WTC11 (cell line): ENCODE results near the gene TACC2. TPM values are rescaled to one million over a fixed set of nuclear protein-coding genes. Genes with fewer than 3 reads are reported as not detected.

Experiments used
- ATAC-seq: fragments of 200-7000 bp; cut with Tn5 transposase; 2 replicates; pipeline ENCODE4 v1.10.0; 2021; ENCODE audit warnings: mild to moderate bottlenecking, moderate library complexity
- CTCF ChIA-PET: fragments of 300-600 bp; sonication (Branson Sonifier 250); formaldehyde crosslinking; loops from one replicate; lab custom pipeline; 2021; ENCODE audit warnings: antibody characterized with exemption; lab: Charles Lee
- POLR2A ChIA-PET: fragments of 350-600 bp; sonication (Branson Sonifier 250); formaldehyde crosslinking; loops from one replicate; lab custom pipeline; 2021; ENCODE audit warnings: antibody characterized with exemption; lab: Charles Lee
- DNase-seq: peaks from one replicate; pipeline ENCODE4 v3.0.0; 2021; ENCODE audit warnings: low spot score
- H3K27ac Mint-ChIP-seq: 2 replicates; pipeline ENCODE4 v1.8.0; 2021; ENCODE audit warnings: mixed read lengths
- H3K27me3 Mint-ChIP-seq: 2 replicates; pipeline ENCODE4 v1.8.0; 2021; ENCODE audit warnings: low read depth, mild to moderate bottlenecking, moderate library complexity, mixed read lengths
- H3K36me3 Mint-ChIP-seq: 2 replicates; pipeline ENCODE4 v1.8.0; 2021; ENCODE audit warnings: mixed read lengths
- H3K4me1 Mint-ChIP-seq: 2 replicates; pipeline ENCODE4 v1.8.0; 2022; ENCODE audit warnings: mixed read lengths
- H3K4me3 Mint-ChIP-seq: 2 replicates; pipeline ENCODE4 v1.8.0; 2021; ENCODE audit warnings: mild to moderate bottlenecking, moderate library complexity, mixed read lengths
- H3K9me3 Mint-ChIP-seq: 2 replicates; pipeline ENCODE4 v1.8.0; 2021; ENCODE audit warnings: mixed read lengths
- CTCF ChIP-seq: fragments of 200-600 bp; IDR thresholded peaks from 2 replicates; pipeline ENCODE4 v1.8.0; 2022; ENCODE audit warnings: antibody characterized with exemption
- ETV6 ChIP-seq: sonication (generic); formaldehyde crosslinking; IDR thresholded peaks from 2 replicates; pipeline ENCODE4 v1.8.1; 2022; ENCODE audit warnings: mild to moderate bottlenecking, missing genetic modification reagents
- FOXJ3 ChIP-seq: sonication (generic); formaldehyde crosslinking; IDR thresholded peaks from 2 replicates; pipeline ENCODE4 v1.9.0; 2021; ENCODE audit warnings: missing genetic modification reagents, mild to moderate bottlenecking, borderline replicate concordance
- GRHL2 ChIP-seq: fragments of 250-450 bp; sonication (Bioruptor Pico); IDR thresholded peaks from 2 replicates; pipeline ENCODE4 v1.8.0; 2022; ENCODE audit warnings: mild to moderate bottlenecking, moderate library complexity; ENCODE audit not compliant: insufficient replicate concordance, severe bottlenecking
- GTF2I ChIP-seq: fragments of 250-450 bp; sonication (Bioruptor Pico); conservative IDR thresholded peaks from 2 replicates; pipeline ENCODE4 v1.4.0; 2021; ENCODE audit warnings: mild to moderate bottlenecking
- MLX ChIP-seq: sonication (generic); formaldehyde crosslinking; IDR thresholded peaks from 2 replicates; pipeline ENCODE4 v1.8.1; 2023; ENCODE audit warnings: mild to moderate bottlenecking, missing genetic modification reagents, moderate library complexity
- NFYB ChIP-seq: sonication (generic); formaldehyde crosslinking; conservative IDR thresholded peaks from 2 replicates; pipeline ENCODE4 v1.8.0; 2022; ENCODE audit warnings: low read depth, missing genetic modification reagents
- OVOL2 ChIP-seq: fragments of 250-450 bp; sonication (Bioruptor Pico); IDR thresholded peaks from 2 replicates; pipeline ENCODE4 v1.9.0; 2021; ENCODE audit warnings: mild to moderate bottlenecking, borderline replicate concordance
- SOX15 ChIP-seq: fragments of 250-450 bp; sonication (Bioruptor Pico); IDR thresholded peaks from 2 replicates; pipeline ENCODE4 v1.9.0; 2021; ENCODE audit warnings: mild to moderate bottlenecking
- TCF7 ChIP-seq: sonication (generic); formaldehyde crosslinking; IDR thresholded peaks from 2 replicates; pipeline ENCODE4 v1.8.0; 2022; ENCODE audit warnings: mild to moderate bottlenecking, low read depth, missing genetic modification reagents, moderate library complexity
- TEAD1 ChIP-seq: sonication (generic); formaldehyde crosslinking; IDR thresholded peaks from 2 replicates; pipeline ENCODE4 v1.8.0; 2022; ENCODE audit warnings: mild to moderate bottlenecking, missing genetic modification reagents
- ZNF232 ChIP-seq: sonication (generic); formaldehyde crosslinking; IDR thresholded peaks from 2 replicates; pipeline ENCODE4 v1.8.0; 2022; ENCODE audit warnings: mild to moderate bottlenecking, missing genetic modification reagents
- ZNF317 ChIP-seq: sonication (generic); formaldehyde crosslinking; IDR thresholded peaks from 2 replicates; pipeline ENCODE4 v1.8.1; 2023; ENCODE audit warnings: low read depth, mild to moderate bottlenecking, moderate library complexity, missing genetic modification reagents, borderline replicate concordance
- ZNF416 ChIP-seq: fragments of 250-450 bp; sonication (Bioruptor Pico); IDR thresholded peaks from 2 replicates; pipeline ENCODE4 v1.9.0; 2021; ENCODE audit warnings: mild to moderate bottlenecking, inconsistent platforms
- total RNA-seq: library from RNA; stranded (reverse); gene quantifications from 3 replicates; pipeline ENCODE4 v1.2.3, GENCODE V29; 2021
- TF ChIP-seq, protein P1 (sequence below): sonication (generic); formaldehyde crosslinking; IDR thresholded peaks from 2 replicates; pipeline ENCODE4 v1.8.0; 2023; ENCODE audit warnings: mild to moderate bottlenecking, missing genetic modification reagents
- TF ChIP-seq, protein P2 (sequence below): fragments of 250-450 bp; sonication (Bioruptor Pico); IDR thresholded peaks from 2 replicates; pipeline ENCODE4 v2.1.2; 2022; ENCODE audit warnings: mild to moderate bottlenecking, moderate library complexity
- TF ChIP-seq, protein P3 (sequence below): sonication (generic); formaldehyde crosslinking; IDR thresholded peaks from 2 replicates; pipeline ENCODE4 v1.8.0; 2022; ENCODE audit warnings: mild to moderate bottlenecking, missing genetic modification reagents
- TF ChIP-seq, protein P4 (sequence below): sonication (generic); formaldehyde crosslinking; IDR thresholded peaks from 2 replicates; pipeline ENCODE4 v1.8.0; 2022; ENCODE audit warnings: mild to moderate bottlenecking, missing genetic modification reagents
- TF ChIP-seq, protein P5 (sequence below): sonication (generic); formaldehyde crosslinking; conservative IDR thresholded peaks from 2 replicates; pipeline ENCODE4 v1.8.1; 2022; ENCODE audit warnings: mild to moderate bottlenecking, missing genetic modification reagents
- TF ChIP-seq, protein P6 (sequence below): fragments of 250-450 bp; sonication (Bioruptor Pico); IDR thresholded peaks from 2 replicates; pipeline ENCODE4 v1.9.0; 2021; ENCODE audit warnings: moderate library complexity, mild to moderate bottlenecking, inconsistent platforms, borderline replicate concordance

Gene TACC2
- total RNA-seq, 1 experiment from 2014 or later, result 28.9 TPM

DNA sequence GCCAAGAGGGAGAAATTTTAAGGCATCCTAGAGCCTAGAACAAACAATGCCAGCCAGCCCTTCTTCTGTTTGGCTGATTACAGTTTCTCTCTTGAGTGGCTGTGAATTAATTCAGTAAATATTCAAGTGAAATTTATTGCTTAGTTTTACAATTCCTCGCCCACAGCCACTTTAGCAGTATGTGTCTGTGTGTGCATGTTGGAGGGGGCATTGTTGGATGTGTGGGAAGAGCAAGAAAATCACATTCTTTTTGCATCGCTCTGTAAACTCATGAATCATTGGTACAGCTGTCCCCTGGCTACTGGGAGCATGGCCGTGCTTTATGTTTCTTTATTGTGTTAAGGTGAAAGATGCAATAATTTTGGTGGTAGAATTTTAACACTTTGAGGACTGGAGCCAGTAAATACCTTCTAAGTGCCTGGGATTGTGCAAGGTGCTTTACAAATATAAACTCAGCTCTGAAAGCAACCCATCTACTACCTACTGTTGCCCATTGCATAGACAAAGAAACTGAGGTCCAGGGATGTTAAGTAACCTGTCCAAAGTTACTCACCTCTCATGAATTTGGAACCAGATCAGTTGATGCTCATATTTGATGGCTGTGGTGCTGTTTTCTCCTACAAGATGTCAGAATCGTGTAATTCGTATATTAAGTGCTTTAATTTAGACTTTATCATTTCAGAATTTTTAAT lies 192.2 kb downstream of the TACC2 start (continued):
- TF ChIP-seq, protein P1, sequence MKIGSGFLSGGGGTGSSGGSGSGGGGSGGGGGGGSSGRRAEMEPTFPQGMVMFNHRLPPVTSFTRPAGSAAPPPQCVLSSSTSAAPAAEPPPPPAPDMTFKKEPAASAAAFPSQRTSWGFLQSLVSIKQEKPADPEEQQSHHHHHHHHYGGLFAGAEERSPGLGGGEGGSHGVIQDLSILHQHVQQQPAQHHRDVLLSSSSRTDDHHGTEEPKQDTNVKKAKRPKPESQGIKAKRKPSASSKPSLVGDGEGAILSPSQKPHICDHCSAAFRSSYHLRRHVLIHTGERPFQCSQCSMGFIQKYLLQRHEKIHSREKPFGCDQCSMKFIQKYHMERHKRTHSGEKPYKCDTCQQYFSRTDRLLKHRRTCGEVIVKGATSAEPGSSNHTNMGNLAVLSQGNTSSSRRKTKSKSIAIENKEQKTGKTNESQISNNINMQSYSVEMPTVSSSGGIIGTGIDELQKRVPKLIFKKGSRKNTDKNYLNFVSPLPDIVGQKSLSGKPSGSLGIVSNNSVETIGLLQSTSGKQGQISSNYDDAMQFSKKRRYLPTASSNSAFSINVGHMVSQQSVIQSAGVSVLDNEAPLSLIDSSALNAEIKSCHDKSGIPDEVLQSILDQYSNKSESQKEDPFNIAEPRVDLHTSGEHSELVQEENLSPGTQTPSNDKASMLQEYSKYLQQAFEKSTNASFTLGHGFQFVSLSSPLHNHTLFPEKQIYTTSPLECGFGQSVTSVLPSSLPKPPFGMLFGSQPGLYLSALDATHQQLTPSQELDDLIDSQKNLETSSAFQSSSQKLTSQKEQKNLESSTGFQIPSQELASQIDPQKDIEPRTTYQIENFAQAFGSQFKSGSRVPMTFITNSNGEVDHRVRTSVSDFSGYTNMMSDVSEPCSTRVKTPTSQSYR (CRISPR knock-in tag), result no peak
- TF ChIP-seq, protein P2, sequence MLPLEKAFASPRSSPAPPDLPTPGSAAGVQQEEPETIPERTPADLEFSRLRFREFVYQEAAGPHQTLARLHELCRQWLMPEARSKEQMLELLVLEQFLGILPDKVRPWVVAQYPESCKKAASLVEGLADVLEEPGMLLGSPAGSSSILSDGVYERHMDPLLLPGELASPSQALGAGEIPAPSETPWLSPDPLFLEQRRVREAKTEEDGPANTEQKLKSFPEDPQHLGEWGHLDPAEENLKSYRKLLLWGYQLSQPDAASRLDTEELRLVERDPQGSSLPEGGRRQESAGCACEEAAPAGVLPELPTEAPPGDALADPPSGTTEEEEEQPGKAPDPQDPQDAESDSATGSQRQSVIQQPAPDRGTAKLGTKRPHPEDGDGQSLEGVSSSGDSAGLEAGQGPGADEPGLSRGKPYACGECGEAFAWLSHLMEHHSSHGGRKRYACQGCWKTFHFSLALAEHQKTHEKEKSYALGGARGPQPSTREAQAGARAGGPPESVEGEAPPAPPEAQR (CRISPR knock-in tag), result no peak
- no peak for TF ChIP-seq ZNF416 (CRISPR knock-in tag)
- TF ChIP-seq NFYB (CRISPR knock-in tag), result no peak
- TF ChIP-seq, protein P3, sequence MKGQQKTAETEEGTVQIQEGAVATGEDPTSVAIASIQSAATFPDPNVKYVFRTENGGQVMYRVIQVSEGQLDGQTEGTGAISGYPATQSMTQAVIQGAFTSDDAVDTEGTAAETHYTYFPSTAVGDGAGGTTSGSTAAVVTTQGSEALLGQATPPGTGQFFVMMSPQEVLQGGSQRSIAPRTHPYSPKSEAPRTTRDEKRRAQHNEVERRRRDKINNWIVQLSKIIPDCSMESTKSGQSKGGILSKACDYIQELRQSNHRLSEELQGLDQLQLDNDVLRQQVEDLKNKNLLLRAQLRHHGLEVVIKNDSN (CRISPR knock-in tag), result no peak
- TF ChIP-seq CTCF, result no peak
- TF ChIP-seq, all 79 proteins: peak for 0

DNA sequence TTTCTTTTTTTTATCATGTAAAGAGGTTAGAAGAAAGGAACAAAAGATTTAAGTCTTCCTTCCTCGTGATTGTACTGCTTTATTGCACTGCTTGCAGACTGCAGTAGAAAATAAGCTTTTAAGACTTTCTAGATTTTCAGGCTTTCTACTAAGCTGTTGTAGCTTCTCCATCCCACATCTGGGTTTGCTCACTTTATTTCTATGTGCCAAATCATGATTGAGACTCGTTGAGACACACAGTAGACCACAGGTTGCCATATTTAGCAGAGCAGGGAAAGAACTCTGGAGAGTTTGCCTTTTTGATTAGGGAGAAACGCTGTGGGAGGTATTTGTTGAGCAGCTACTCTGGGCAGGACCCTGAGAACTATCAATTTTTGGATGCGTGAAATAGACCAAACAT lies 192.9 kb downstream of the TACC2 start:
- no peaks in the 10 kb centered on the region for H3K9me3 Mint-ChIP-seq
- CTCF ChIA-PET, result interaction anchor here (0.6 to 1.6 kb wide), 6 partner anchors 9 to 295 kb away, joined by 3 to 11 read pairs (median 4); no protein-coding TSS in a partner anchor
- no peaks in the 10 kb centered on the region for H3K36me3 Mint-ChIP-seq
- peaks cover 75% of the 10 kb centered on the region for H3K4me1 Mint-ChIP-seq
- POLR2A ChIA-PET, result interaction anchor here (2.9 kb wide), 1 partner anchor 18 kb away, joined by 21 read pairs; no protein-coding TSS in a partner anchor
- TF ChIP-seq MLX (CRISPR knock-in tag) (no peak), OVOL2 (CRISPR knock-in tag) (no peak)
- TF ChIP-seq, protein P4, sequence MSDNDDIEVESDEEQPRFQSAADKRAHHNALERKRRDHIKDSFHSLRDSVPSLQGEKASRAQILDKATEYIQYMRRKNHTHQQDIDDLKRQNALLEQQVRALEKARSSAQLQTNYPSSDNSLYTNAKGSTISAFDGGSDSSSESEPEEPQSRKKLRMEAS, result no peak
- peak overlapping the region; percentile 80 for H3K27ac Mint-ChIP-seq
- DNase-seq (no peak), ATAC-seq (no peak)
- peak overlapping the region; percentile 33 for H3K4me3 Mint-ChIP-seq
- H3K27me3 Mint-ChIP-seq, result no peaks in the 10 kb centered on the region

DNA sequence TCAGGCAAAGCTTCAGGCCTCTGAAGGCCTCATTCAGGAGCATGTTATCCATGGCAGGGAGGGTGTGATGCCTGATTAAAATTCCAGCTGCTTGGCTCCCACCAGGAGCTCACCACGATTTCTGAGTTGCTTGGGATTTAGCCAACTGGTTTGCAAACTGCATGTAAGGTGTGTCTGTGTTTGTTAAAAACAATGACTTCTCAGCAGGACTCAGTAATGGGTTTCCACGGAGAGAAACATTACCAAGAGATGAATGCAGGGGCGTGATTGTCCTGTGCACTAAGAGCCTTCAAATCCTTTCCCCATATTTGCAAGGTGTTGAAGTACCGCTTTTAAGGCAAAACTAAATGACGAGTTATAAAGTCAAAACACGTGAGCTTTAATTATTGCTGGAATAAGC lies 193.3 kb downstream of the TACC2 start:
- CTCF ChIA-PET, result interaction anchor here (0.6 to 1.6 kb wide), 7 partner anchors 9 to 294 kb away, joined by 3 to 11 read pairs (median 4); no protein-coding TSS in a partner anchor
- POLR2A ChIA-PET, result interaction anchor here (2.9 kb wide), 1 partner anchor 19 kb away, joined by 21 read pairs; no protein-coding TSS in a partner anchor
- TF ChIP-seq GTF2I (no peak), FOXJ3 (CRISPR knock-in tag) (no peak), GRHL2 (no peak), TEAD1 (peak; percentile 51; the same call in 1 of the 2 replicates), ETV6 (CRISPR knock-in tag) (peak; percentile 68; the same call in 1 of the 2 replicates), TCF7 (CRISPR knock-in tag) (no peak), ZNF232 (CRISPR knock-in tag) (no peak), SOX15 (CRISPR knock-in tag) (no peak), ZNF317 (no peak)
- TF ChIP-seq, protein P5, sequence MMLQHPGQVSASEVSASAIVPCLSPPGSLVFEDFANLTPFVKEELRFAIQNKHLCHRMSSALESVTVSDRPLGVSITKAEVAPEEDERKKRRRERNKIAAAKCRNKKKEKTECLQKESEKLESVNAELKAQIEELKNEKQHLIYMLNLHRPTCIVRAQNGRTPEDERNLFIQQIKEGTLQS (CRISPR knock-in tag), result no peak
- TF ChIP-seq, protein P6, sequence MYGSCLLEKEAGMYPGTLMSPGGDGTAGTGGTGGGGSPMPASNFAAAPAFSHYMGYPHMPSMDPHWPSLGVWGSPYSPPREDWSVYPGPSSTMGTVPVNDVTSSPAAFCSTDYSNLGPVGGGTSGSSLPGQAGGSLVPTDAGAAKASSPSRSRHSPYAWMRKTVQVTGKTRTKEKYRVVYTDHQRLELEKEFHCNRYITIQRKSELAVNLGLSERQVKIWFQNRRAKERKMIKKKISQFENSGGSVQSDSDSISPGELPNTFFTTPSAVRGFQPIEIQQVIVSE, result no peak
- TF ChIP-seq, protein P1 (CRISPR knock-in tag), result no peak

More for the DNA sequence above, 193.3 kb downstream of the TACC2 start:
- DNase-seq, result no peak
- no peaks in the 10 kb centered on the region for H3K27me3 Mint-ChIP-seq
- H3K36me3 Mint-ChIP-seq, result no peaks in the 10 kb centered on the region
- peak overlapping the region; percentile 80 for H3K27ac Mint-ChIP-seq
- ATAC-seq, result peak; percentile 62
- H3K4me1 Mint-ChIP-seq, result peaks cover 75% of the 10 kb centered on the region
- no peaks in the 10 kb centered on the region for H3K9me3 Mint-ChIP-seq
- no peak overlapping the region for H3K4me3 Mint-ChIP-seq
